HL-60 (cell line): Measurements from ENCODE around the gene OPTN.

Experiments
- DNase-seq, 2 experiments: peaks; one replicate each; pipeline ENCODE4 v3.0.0-alpha.2; 2010 to 2020; ENCODE audit warnings: low read depth in 1 of 2, low spot score in 1 of 2
- H3K27ac ChIP-seq: fragments of 250-450 bp; sonication (Bioruptor Pico); replicated peaks from 2 replicates; pipeline ENCODE4 v1.5.1; 2020; ENCODE audit warnings: mild to moderate bottlenecking, moderate library complexity
- H3K27me3 ChIP-seq: fragments of 250-450 bp; sonication (Bioruptor Pico); 2 replicates; pipeline ENCODE4 v1.5.1; 2021; ENCODE audit warnings: mild to moderate bottlenecking, moderate library complexity; ENCODE audit not compliant: insufficient read depth, poor library complexity, severe bottlenecking
- H3K4me3 ChIP-seq: replicated peaks from 2 replicates; pipeline ENCODE4 v1.5.1; 2011; ENCODE audit warnings: mild to moderate bottlenecking, control low read depth, low read length; ENCODE audit not compliant: insufficient read depth
- GABPA ChIP-seq: IDR thresholded peaks from 2 replicates; pipeline ENCODE4 v1.6.1; 2012; ENCODE audit warnings: low read depth
- POLR2AphosphoS5 ChIP-seq: IDR thresholded peaks from 2 replicates; pipeline ENCODE4 v1.6.1; 2012; ENCODE audit warnings: low read depth
- SPI1 ChIP-seq: IDR thresholded peaks from 2 replicates; pipeline ENCODE4 v1.6.1; 2012; ENCODE audit warnings: low read depth, mild to moderate bottlenecking, borderline replicate concordance
- TF ChIP-seq, protein P1 (sequence below): IDR thresholded peaks from 2 replicates; pipeline ENCODE4 v1.6.1; 2012; ENCODE audit warnings: low read depth; ENCODE audit not compliant: insufficient replicate concordance
- TF ChIP-seq, protein P2 (sequence below): IDR thresholded peaks from one replicate; pipeline ENCODE4 v1.5.1; 2011; ENCODE audit warnings: low read length, control low read depth, inconsistent platforms; ENCODE audit not compliant: insufficient read depth

Gene OPTN

DNA sequence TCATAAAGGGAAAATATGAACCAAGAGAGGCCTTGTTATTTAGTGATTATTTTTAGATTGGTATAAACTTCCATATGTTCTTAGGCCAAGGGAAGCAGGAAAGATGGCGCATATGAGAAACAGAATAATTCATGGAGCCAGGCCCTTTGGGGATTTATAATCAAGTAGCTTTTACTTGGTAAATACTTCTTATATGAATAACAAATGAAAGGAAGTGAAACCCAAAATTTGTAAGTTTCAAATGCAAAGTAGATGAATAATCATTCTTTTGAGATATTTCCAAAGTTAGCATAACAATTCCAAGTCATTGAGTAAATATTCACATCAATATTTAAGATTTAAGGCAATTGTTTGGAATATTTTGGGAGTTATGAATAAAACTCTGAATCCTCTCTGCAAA is 13.9 kb upstream of the OPTN start:
- Histone ChIP-seq H3K27me3 (no peaks in the 10 kb centered on the region), H3K27ac (no peak overlapping the region), H3K4me3 (no peak overlapping the region)
- DNase-seq = no peak
- TF ChIP-seq GABPA = no peak
- TF ChIP-seq SPI1 = no peak
- TF ChIP-seq, protein P1, sequence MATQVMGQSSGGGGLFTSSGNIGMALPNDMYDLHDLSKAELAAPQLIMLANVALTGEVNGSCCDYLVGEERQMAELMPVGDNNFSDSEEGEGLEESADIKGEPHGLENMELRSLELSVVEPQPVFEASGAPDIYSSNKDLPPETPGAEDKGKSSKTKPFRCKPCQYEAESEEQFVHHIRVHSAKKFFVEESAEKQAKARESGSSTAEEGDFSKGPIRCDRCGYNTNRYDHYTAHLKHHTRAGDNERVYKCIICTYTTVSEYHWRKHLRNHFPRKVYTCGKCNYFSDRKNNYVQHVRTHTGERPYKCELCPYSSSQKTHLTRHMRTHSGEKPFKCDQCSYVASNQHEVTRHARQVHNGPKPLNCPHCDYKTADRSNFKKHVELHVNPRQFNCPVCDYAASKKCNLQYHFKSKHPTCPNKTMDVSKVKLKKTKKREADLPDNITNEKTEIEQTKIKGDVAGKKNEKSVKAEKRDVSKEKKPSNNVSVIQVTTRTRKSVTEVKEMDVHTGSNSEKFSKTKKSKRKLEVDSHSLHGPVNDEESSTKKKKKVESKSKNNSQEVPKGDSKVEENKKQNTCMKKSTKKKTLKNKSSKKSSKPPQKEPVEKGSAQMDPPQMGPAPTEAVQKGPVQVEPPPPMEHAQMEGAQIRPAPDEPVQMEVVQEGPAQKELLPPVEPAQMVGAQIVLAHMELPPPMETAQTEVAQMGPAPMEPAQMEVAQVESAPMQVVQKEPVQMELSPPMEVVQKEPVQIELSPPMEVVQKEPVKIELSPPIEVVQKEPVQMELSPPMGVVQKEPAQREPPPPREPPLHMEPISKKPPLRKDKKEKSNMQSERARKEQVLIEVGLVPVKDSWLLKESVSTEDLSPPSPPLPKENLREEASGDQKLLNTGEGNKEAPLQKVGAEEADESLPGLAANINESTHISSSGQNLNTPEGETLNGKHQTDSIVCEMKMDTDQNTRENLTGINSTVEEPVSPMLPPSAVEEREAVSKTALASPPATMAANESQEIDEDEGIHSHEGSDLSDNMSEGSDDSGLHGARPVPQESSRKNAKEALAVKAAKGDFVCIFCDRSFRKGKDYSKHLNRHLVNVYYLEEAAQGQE = no peak
- TF ChIP-seq, protein P2, sequence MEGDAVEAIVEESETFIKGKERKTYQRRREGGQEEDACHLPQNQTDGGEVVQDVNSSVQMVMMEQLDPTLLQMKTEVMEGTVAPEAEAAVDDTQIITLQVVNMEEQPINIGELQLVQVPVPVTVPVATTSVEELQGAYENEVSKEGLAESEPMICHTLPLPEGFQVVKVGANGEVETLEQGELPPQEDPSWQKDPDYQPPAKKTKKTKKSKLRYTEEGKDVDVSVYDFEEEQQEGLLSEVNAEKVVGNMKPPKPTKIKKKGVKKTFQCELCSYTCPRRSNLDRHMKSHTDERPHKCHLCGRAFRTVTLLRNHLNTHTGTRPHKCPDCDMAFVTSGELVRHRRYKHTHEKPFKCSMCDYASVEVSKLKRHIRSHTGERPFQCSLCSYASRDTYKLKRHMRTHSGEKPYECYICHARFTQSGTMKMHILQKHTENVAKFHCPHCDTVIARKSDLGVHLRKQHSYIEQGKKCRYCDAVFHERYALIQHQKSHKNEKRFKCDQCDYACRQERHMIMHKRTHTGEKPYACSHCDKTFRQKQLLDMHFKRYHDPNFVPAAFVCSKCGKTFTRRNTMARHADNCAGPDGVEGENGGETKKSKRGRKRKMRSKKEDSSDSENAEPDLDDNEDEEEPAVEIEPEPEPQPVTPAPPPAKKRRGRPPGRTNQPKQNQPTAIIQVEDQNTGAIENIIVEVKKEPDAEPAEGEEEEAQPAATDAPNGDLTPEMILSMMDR = no peak
- no peak for TF ChIP-seq POLR2AphosphoS5

DNA sequence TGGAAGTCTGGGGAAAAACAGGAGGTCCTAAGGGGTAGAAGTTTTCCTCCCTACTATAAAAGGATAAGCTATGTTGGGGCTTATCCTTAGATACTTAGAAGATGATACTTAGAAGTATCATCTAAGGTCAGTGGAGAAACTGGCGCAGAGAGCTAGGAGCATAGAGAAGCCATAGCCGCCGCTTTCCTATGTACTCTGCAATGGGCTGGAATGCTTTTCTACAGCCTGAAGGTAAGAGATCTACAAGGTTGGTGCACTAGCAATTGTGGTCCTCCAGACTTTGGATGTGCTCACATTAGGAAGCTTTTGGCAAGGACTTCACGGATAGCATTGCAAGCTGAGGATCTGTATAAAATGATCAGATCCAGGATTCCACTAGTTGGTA is 12.4 kb upstream of the OPTN start:
- no peak overlapping the region for H3K27ac ChIP-seq
- DNase-seq = no peak
- TF ChIP-seq, protein P2 = no peak
- TF ChIP-seq, protein P1 = no peak
- TF ChIP-seq POLR2AphosphoS5 = no peak
- no peak for TF ChIP-seq SPI1
- no peak for TF ChIP-seq GABPA

DNA sequence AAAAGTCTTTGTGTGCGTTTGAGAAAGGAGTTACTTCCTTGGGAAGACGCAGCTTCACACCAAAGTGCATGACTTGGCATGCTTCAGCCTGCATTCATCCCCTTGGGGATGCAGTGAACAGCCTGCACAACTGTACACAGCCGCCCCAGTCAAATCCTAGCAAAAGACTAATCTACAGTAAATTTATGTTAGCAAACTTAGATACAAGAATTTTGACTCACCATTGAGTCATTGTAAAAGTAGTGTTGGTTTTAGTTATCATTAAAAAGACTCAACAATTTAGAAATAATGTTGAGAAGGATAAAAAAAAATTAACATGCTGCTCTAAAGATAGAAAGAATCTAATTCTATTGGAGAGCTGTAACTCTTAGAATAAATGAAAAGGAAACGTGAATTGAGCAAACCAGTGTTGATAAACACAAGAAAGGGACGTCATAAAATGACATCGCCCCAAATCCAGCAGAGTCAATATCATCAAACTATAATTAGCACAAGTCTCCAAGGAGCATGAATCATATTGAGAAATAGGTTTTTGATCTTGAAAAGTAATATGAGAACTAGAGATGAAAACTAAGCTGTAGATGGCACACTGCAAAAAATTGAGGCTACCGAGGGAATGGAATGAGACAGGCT is 11.9 kb upstream of the OPTN start:
- no peak for DNase-seq
- TF ChIP-seq SPI1 (no peak), GABPA (no peak), POLR2AphosphoS5 (no peak)
- TF ChIP-seq, protein P1 = no peak
- TF ChIP-seq, protein P2 = no peak
- H3K27ac ChIP-seq = no peak overlapping the region
- H3K27me3 ChIP-seq = no peaks in the 10 kb centered on the region
- H3K4me3 ChIP-seq = no peak overlapping the region

More for the DNA sequence above, 12.4 kb upstream of the OPTN start:
- Histone ChIP-seq H3K27me3 (no peaks in the 10 kb centered on the region), H3K4me3 (no peak overlapping the region)
